ENCODE measurements around the gene ANKRD28. TPM values are rescaled to one million over a fixed set of nuclear protein-coding genes. Genes with fewer than 3 reads are reported as not detected.

Gene ANKRD28
- total RNA-seq, 1 experiment from 2014 or later, result 89.3 TPM

- H3K4me1 ChIP-seq (ENCODE audit: control insufficient read depth, insufficient read depth, low read length), result no peaks in the 10 kb centered on the region
- H3K27ac ChIP-seq (ENCODE audit: low read length), result no peak overlapping the region; the same call in 1 of the 2 replicates
- intact Hi-C loops (cut with micrococcal nuclease; ENCODE audit: unreplicated experiment), result no loop called here
- CTCF ChIA-PET, result no interaction called here
- DNase-seq (ENCODE audit: low read depth, low spot score) (no peak), ATAC-seq (no peak)
- no peaks in the 10 kb centered on the region for H3K9me3 ChIP-seq (ENCODE audit: control insufficient read depth, insufficient read depth, low read depth, low read length)
- BruUV-seq (replicated peaks), result TSS peak; percentile 6
- POLR2A ChIA-PET, result no interaction called here
- TF ChIP-seq TCF7L2 (IDR thresholded peaks at IDR 0.05; ENCODE audit: low read depth, low read length) (no peak), SIN3A (IDR thresholded peaks at IDR 0.05; ENCODE audit: borderline replicate concordance, insufficient read depth, low read depth, low read length) (no peak), CTCF (IDR thresholded peaks at IDR 0.05) (no peak), POLR2AphosphoS5 (IDR thresholded peaks at IDR 0.05; ENCODE audit: low read depth, low read length) (no peak)
- TF ChIP-seq, protein P1, sequence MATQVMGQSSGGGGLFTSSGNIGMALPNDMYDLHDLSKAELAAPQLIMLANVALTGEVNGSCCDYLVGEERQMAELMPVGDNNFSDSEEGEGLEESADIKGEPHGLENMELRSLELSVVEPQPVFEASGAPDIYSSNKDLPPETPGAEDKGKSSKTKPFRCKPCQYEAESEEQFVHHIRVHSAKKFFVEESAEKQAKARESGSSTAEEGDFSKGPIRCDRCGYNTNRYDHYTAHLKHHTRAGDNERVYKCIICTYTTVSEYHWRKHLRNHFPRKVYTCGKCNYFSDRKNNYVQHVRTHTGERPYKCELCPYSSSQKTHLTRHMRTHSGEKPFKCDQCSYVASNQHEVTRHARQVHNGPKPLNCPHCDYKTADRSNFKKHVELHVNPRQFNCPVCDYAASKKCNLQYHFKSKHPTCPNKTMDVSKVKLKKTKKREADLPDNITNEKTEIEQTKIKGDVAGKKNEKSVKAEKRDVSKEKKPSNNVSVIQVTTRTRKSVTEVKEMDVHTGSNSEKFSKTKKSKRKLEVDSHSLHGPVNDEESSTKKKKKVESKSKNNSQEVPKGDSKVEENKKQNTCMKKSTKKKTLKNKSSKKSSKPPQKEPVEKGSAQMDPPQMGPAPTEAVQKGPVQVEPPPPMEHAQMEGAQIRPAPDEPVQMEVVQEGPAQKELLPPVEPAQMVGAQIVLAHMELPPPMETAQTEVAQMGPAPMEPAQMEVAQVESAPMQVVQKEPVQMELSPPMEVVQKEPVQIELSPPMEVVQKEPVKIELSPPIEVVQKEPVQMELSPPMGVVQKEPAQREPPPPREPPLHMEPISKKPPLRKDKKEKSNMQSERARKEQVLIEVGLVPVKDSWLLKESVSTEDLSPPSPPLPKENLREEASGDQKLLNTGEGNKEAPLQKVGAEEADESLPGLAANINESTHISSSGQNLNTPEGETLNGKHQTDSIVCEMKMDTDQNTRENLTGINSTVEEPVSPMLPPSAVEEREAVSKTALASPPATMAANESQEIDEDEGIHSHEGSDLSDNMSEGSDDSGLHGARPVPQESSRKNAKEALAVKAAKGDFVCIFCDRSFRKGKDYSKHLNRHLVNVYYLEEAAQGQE (IDR thresholded peaks at IDR 0.05; ENCODE audit: insufficient read depth in 1 of 2, low read depth in 2 of 2, low read length in 1 of 2), result no peak
- peaks cover 14% of the 10 kb centered on the region for H3K36me3 ChIP-seq (ENCODE audit: control insufficient read depth, insufficient read depth, low read length)
- H3K4me3 ChIP-seq (ENCODE audit: low read depth in 2 of 2, low read length in 2 of 2), result no peak overlapping the region
- no peaks in the 10 kb centered on the region for H3K27me3 ChIP-seq (ENCODE audit: control insufficient read depth, insufficient read depth, low read length)
- in situ Hi-C loops (cut with HindIII; ENCODE audit: low pct_unique_long_range_greater_than_20kb, low sequenced_read_pairs), result no loop called here
These were observed 71.7 kb downstream of the ANKRD28 start for GRCh38 chr3:15726043-15726442.

DNA sequence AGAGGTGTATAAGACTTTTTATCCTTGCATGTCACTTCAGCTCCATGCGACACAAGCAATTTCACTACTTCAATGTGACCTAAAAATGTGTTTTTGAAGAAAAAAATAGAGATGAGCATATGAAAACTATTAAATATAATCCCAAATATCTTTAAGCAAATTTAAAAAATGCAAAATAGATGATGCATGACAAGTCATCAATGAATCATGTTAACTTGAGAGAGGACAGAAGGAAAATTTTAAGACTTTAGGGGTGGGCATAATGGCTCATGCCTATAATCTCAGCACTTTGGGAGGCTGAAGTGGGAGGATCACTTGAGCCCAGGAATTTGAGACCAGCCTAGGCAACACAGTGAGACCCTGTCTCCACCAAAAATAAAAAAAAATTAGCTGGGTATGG lies 73.3 kb downstream of the ANKRD28 start:
- no TSS peak for BruUV-seq (replicated peaks)
- ChIA-PET CTCF (no interaction called here), POLR2A (no interaction called here)
- in situ Hi-C loops (cut with HindIII; ENCODE audit: low pct_unique_long_range_greater_than_20kb, low sequenced_read_pairs), result no loop called here
- Histone ChIP-seq H3K4me3 (ENCODE audit: low read depth in 2 of 2, low read length in 2 of 2) (no peak overlapping the region), H3K36me3 (ENCODE audit: control insufficient read depth, insufficient read depth, low read length) (peaks cover 19% of the 10 kb centered on the region), H3K27ac (ENCODE audit: low read length) (no peak overlapping the region), H3K4me1 (ENCODE audit: control insufficient read depth, insufficient read depth, low read length) (no peaks in the 10 kb centered on the region), H3K9me3 (ENCODE audit: control insufficient read depth, insufficient read depth, low read depth, low read length) (no peaks in the 10 kb centered on the region), H3K27me3 (ENCODE audit: control insufficient read depth, insufficient read depth, low read length) (no peaks in the 10 kb centered on the region)
- TF ChIP-seq SIN3A (IDR thresholded peaks at IDR 0.05; ENCODE audit: borderline replicate concordance, insufficient read depth, low read depth, low read length) (no peak), POLR2AphosphoS5 (IDR thresholded peaks at IDR 0.05; ENCODE audit: low read depth, low read length) (no peak), TCF7L2 (IDR thresholded peaks at IDR 0.05; ENCODE audit: low read depth, low read length) (no peak), CTCF (IDR thresholded peaks at IDR 0.05) (no peak)
- TF ChIP-seq, protein P1 (IDR thresholded peaks at IDR 0.05; ENCODE audit: insufficient read depth in 1 of 2, low read depth in 2 of 2, low read length in 1 of 2), result no peak
- DNase-seq (ENCODE audit: low read depth, low spot score) (no peak), ATAC-seq (no peak)
- intact Hi-C loops (cut with micrococcal nuclease; ENCODE audit: unreplicated experiment), result no loop called here
